K562 (cell line): ENCODE measurements around the gene CCNK. TPM values are rescaled to one million over a fixed set of nuclear protein-coding genes. Genes with fewer than 3 reads are reported as not detected.

Source experiments
- ATAC-seq: fragments of 200-7000 bp; cut with Tn5 transposase; 3 replicates; pipeline ENCODE4 v1.9.1; 2020; ENCODE audit warnings: moderate library complexity
- BruUV-seq: library from RNA; stranded (reverse); fragments of 400-500 nt; replicated peaks from 2 replicates; lab custom pipeline; 2021; lab: Mats Ljungman, UMichigan
- CTCF ChIA-PET: fragments of 300-600 bp; formaldehyde crosslinking; extraction: SDS; loops from one replicate; lab custom pipeline; 2021; ENCODE audit warnings: low intra/inter-chr PET ratio; lab: Yijun Ruan, JAX
- POLR2A ChIA-PET: fragments of 300-600, 350-650 bp; sonication (Branson Sonifier 250); formaldehyde crosslinking; extraction: SDS; loops from one replicate; lab custom pipeline; 2021; ENCODE audit warnings: antibody characterized with exemption, inconsistent platforms; lab: Yijun Ruan, JAX
- DNase-seq, 4 experiments: peaks; one replicate each; pipeline versions ENCODE4 v3.0.0 to v3.0.0-alpha.2; 2011 to 2018; ENCODE audit warnings: low spot score in 3 of 4, mixed read lengths in 3 of 4; ENCODE audit errors: extremely low read depth in 1 of 4
- FAIRE-seq: peaks from 2 replicates; lab custom pipeline; 2011; peaks lifted over from hg19 to GRCh38; lab: Jason Lieb, UNC
- H2AFZ ChIP-seq: 2 replicates; pipeline ENCODE4 v1.6.0; 2011; ENCODE audit warnings: low read depth, low read length, control low read depth, inconsistent platforms
- H3K27ac ChIP-seq: fragments of 200-600 bp; 3 replicates; pipeline ENCODE4 v1.8.0; 2011; ENCODE audit warnings: low read depth, mild to moderate bottlenecking, control low read depth, inconsistent platforms, low read length, moderate library complexity, mixed read lengths; ENCODE audit errors: extremely low read depth
- H3K27me3 ChIP-seq, 2 experiments: fragments of 300-600 bp in 1 of 2; 2 replicates in 1 of 2; 3 replicates in 1 of 2; pipeline versions ENCODE4 v1.6.0 to v1.8.0; 2011; ENCODE audit warnings: inconsistent platforms in 2 of 2, low read length in 2 of 2, mild to moderate bottlenecking in 1 of 2, mixed read lengths in 1 of 2, moderate library complexity in 1 of 2; ENCODE audit not compliant: control insufficient read depth in 2 of 2, insufficient read depth in 2 of 2
- H3K36me3 ChIP-seq: fragments of 300-600 bp; 3 replicates; pipeline ENCODE4 v1.8.0; 2011; ENCODE audit warnings: mild to moderate bottlenecking, low read length, inconsistent platforms; ENCODE audit not compliant: control insufficient read depth, insufficient read depth
- H3K4me1 ChIP-seq, 2 experiments: fragments of 200-600 bp in 1 of 2; replicated peaks in 1 of 2; 2 replicates in 1 of 2; 3 replicates in 1 of 2; pipeline versions ENCODE4 v1.5.1 to v1.8.0; 2011; ENCODE audit warnings: inconsistent platforms in 2 of 2, low read length in 2 of 2, mild to moderate bottlenecking in 1 of 2, mixed read lengths in 1 of 2, moderate library complexity in 1 of 2; ENCODE audit not compliant: control insufficient read depth in 2 of 2, insufficient read depth in 2 of 2
- H3K4me2 ChIP-seq: 2 replicates; pipeline ENCODE4 v1.6.1; 2011; ENCODE audit warnings: low read length, control low read depth, inconsistent platforms, mixed read lengths; ENCODE audit not compliant: insufficient read depth
- H3K4me3 ChIP-seq: fragments of 200-600 bp; sonication (generic), shearing (Covaris generic); 2 replicates; pipeline ENCODE4 v1.5.1; 2016; ENCODE audit warnings: control low read depth, inconsistent platforms
- H3K79me2 ChIP-seq: fragments of 200-600 bp; 3 replicates; pipeline ENCODE4 v1.8.0; 2011; ENCODE audit warnings: low read length, inconsistent platforms; ENCODE audit not compliant: control insufficient read depth, insufficient read depth
- H3K9ac ChIP-seq, 2 experiments: 2 replicates each; pipeline versions ENCODE4 v1.6.0 to v1.6.1; 2011; ENCODE audit warnings: low read depth in 2 of 2, low read length in 2 of 2, control low read depth in 1 of 2, inconsistent platforms in 1 of 2, mild to moderate bottlenecking in 1 of 2, mixed read lengths in 1 of 2; ENCODE audit not compliant: insufficient read depth in 1 of 2
- H3K9me1 ChIP-seq: one replicate; pipeline ENCODE4 v1.6.0; 2011; ENCODE audit warnings: inconsistent platforms, mild to moderate bottlenecking, low read length, moderate library complexity; ENCODE audit not compliant: control insufficient read depth, insufficient read depth
- H3K9me3 ChIP-seq: replicated peaks from 2 replicates; pipeline ENCODE4 v1.5.1; 2011; ENCODE audit warnings: low read depth, low read length, inconsistent platforms; ENCODE audit not compliant: control insufficient read depth, insufficient read depth
- H4K20me1 ChIP-seq: replicated peaks from 2 replicates; pipeline ENCODE4 v1.6.1; 2011; ENCODE audit warnings: low read length, inconsistent platforms, mixed read lengths; ENCODE audit not compliant: control insufficient read depth, insufficient read depth
- CREB1 ChIP-seq, 2 experiments: sonication (generic) in 1 of 2; formaldehyde crosslinking in 1 of 2; IDR thresholded peaks; 2 replicates each; pipeline versions ENCODE4 v1.6.1 to v1.8.0; 2012 to 2022; ENCODE audit warnings: inconsistent platforms in 1 of 2, mild to moderate bottlenecking in 1 of 2, missing genetic modification reagents in 1 of 2, moderate library complexity in 1 of 2
- HDAC1 ChIP-seq, 2 experiments: fragments of 450-650 bp; IDR thresholded peaks; 2 replicates each; pipeline ENCODE4 v1.6.1; 2016 to 2017; ENCODE audit warnings: inconsistent platforms in 1 of 2, mild to moderate bottlenecking in 1 of 2, moderate library complexity in 1 of 2
- HMG20A ChIP-seq: fragments of 450-650 bp; formaldehyde crosslinking; conservative IDR thresholded peaks from 2 replicates; pipeline ENCODE4 v1.4.0; 2020; ENCODE audit warnings: mild to moderate bottlenecking, mixed read lengths
- KAT8 ChIP-seq: fragments of 450-650 bp; IDR thresholded peaks from 2 replicates; pipeline ENCODE4 v1.6.1; 2016; ENCODE audit warnings: low read depth, mild to moderate bottlenecking
- NCOA2 ChIP-seq, 2 experiments: fragments of 450-650 bp; IDR thresholded peaks; 2 replicates each; pipeline ENCODE4 v1.6.1; 2018; ENCODE audit warnings: mild to moderate bottlenecking in 2 of 2, moderate library complexity in 1 of 2; ENCODE audit not compliant: partially characterized antibody in 2 of 2
- NFIC ChIP-seq: fragments of 450-650 bp; IDR thresholded peaks from 2 replicates; pipeline ENCODE4 v1.6.1; 2017; ENCODE audit warnings: mild to moderate bottlenecking, inconsistent platforms
- SAFB2 ChIP-seq: fragments of 200-400 bp; formaldehyde crosslinking; IDR thresholded peaks from 2 replicates; pipeline ENCODE4 v1.6.1; 2018; ENCODE audit warnings: borderline replicate concordance, low read length, low read depth, moderate library complexity; ENCODE audit not compliant: severe bottlenecking
- ZBTB11 ChIP-seq, 3 experiments: fragments of 200-800 bp in 1 of 3; fragments of 250-450 bp in 1 of 3; fragments of 450-650 bp in 1 of 3; sonication (Bioruptor Pico) in 1 of 3; sonication (Bioruptor generic) in 1 of 3; formaldehyde crosslinking in 1 of 3; IDR thresholded peaks; 2 replicates each; pipeline versions ENCODE4 v1.6.1 to v1.8.0; 2016 to 2022; ENCODE audit warnings: mild to moderate bottlenecking in 2 of 3, missing genetic modification characterization in 2 of 3, missing compliant biosample characterization in 1 of 3, moderate library complexity in 1 of 3
- ZFP1 ChIP-seq: fragments of 450-650 bp; formaldehyde crosslinking; IDR thresholded peaks from 2 replicates; pipeline ENCODE4 v1.4.0; 2020; ENCODE audit warnings: mild to moderate bottlenecking, mixed read lengths
- WGBS: fragments of 100-300 bp; shearing (Covaris generic); methylation state at CpG from one replicate; pipeline ENCODE4 v1.1.6; 2016; ENCODE audit warnings: low coverage, mixed read lengths; ENCODE audit not compliant: insufficient coverage; ENCODE audit errors: missing lambda C conversion rate; 5-methylcytosine and 5-hydroxymethylcytosine counted together
- in situ Hi-C: fragments of 300-500 bp; cut with MboI; formaldehyde crosslinking; loops from 4 replicates; pipeline ENCODE4 v1.15.0; 2018; ENCODE audit warnings: inconsistent platforms, mixed read lengths
- intact Hi-C: fragments of 100-400 bp; cut with micrococcal nuclease; formaldehyde crosslinking; loops from 2 replicates; pipeline ENCODE4 v1.14.2; 2022
- polyA plus RNA-seq, 8 experiments: library from polyadenylated mRNA; depleted of rRNA in 4 of 8; stranded (reverse) in 5 of 8; unstranded in 3 of 8; fragments of >200 nt; fragmentation: Nextera tagmentation in 2 of 8; fragmentation: Illumina TruSeq in 1 of 8; extraction: Ambion mirVana in 2 of 8; extraction: Trizol in 1 of 8; gene quantifications; 2 replicates each; pipeline versions ENCODE4 v1.2.1 to v1.2.3, GENCODE V29; 2011 to 2014; ENCODE audit warnings: inconsistent platforms in 1 of 8, missing spikeins in 1 of 8
- total RNA-seq, 7 experiments: library from RNA; depleted of rRNA in 6 of 7; stranded (reverse); fragments of >200 nt in 6 of 7; fragmentation: Illumina TruSeq in 2 of 7; extraction: Trizol in 2 of 7; gene quantifications; 2 replicates each; pipeline versions ENCODE4 v1.2.1 to v1.2.3, GENCODE V29; 2011 to 2021; ENCODE audit warnings: low replicate concordance in 1 of 7
- TF ChIP-seq, protein P1 (sequence below): sonication (generic); formaldehyde crosslinking; IDR thresholded peaks from 2 replicates; pipeline ENCODE4 v1.9.0; 2022; ENCODE audit warnings: mild to moderate bottlenecking, missing genetic modification reagents

Gene CCNK
- total and polyA plus RNA-seq, 9 of the 15 experiments (the other 6 are each of a cell fraction or from before 2014, with no cell fraction given) = 5.8 to 84.2 (median 16.4) TPM

DNA sequence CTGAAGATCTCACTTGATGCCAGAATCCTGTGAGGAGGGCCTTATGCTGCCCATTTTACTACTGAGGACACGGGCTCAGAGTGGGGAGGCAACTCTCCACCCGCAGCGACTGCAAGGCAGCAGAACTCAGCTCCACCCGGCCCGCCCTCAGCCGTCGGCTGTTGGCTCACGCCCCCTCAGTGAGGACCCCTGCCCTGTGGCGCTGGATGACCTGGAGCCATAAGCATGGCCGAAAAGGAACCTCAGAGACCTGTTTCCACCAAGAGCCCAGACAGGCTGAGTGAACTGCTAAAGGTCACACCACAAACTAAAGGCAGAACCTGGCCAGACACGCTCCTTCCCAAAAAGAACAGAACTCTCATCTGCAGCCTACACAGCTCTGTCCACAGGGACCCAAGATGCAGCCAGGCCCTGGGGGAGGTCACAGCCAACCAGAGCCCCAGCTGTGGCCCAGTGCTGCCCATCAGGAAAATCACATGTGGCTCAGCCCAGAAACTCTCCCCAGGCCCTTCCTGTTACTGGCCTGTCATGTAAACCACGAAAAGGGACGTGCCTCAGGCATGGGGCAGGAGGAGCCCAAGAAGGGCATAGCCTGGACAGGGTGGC lies 32.8 kb downstream of the CCNK start:
- DNase-seq (no peak), ATAC-seq (no peak), FAIRE-seq (no peak)
- Histone ChIP-seq H4K20me1 (0 out of 2 replicates have a peak, but pooled peaks cover 10% of the 10 kb centered on the region), H3K36me3 (peaks cover 25% of the 10 kb centered on the region; the same call in 1 of the 3 replicates), H3K4me3 (no peak overlapping the region), H3K27ac (no peak overlapping the region), H3K79me2 (no peaks in the 10 kb centered on the region), H2AFZ (no peak overlapping the region), H3K27me3 (no peaks in the 10 kb centered on the region), H3K9me3 (no peaks in the 10 kb centered on the region), H3K4me1 (peaks cover 0 to 21% of the 10 kb centered on the region in 2 experiments; a peak in 2 of 5 replicates), H3K9me1 (no peaks in the 10 kb centered on the region), H3K4me2 (no peak overlapping the region), H3K9ac (peak overlapping the region in 1 of 2 experiments; percentile 26; a peak in 1 of 4 replicates)
- ChIA-PET CTCF (no interaction called here), POLR2A (interaction anchor here (0.7 to 1.2 kb wide), 3 partner anchors 9 to 170 kb away, joined by 3 to 4 read pairs (median 3); partner anchors contain the start of genes CYP46A1 and SETD3)
- TF ChIP-seq HMG20A (CRISPR knock-in tag) = no peak
- TF ChIP-seq KAT8 = no peak
- no peak for TF ChIP-seq NFIC
- TF ChIP-seq CREB1 (IDR thresholded peaks at IDR 0.05) = no peak
- TF ChIP-seq CREB1 (CRISPR knock-in tag; IDR thresholded peaks at IDR 0.05) = no peak
- no peak for TF ChIP-seq HDAC1 (IDR thresholded peaks at IDR 0.05)
- no peak for TF ChIP-seq NCOA2 (IDR thresholded peaks at IDR 0.05; ENCODE audit: partially characterized antibody in 2 of 2)
- TF ChIP-seq, protein P1, sequence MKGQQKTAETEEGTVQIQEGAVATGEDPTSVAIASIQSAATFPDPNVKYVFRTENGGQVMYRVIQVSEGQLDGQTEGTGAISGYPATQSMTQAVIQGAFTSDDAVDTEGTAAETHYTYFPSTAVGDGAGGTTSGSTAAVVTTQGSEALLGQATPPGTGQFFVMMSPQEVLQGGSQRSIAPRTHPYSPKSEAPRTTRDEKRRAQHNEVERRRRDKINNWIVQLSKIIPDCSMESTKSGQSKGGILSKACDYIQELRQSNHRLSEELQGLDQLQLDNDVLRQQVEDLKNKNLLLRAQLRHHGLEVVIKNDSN (CRISPR knock-in tag) = no peak
- TF ChIP-seq ZFP1 (CRISPR knock-in tag) = no peak
- TF ChIP-seq ZBTB11 (CRISPR knock-in tag; IDR thresholded peaks at IDR 0.05) = no peak
- no peak for TF ChIP-seq SAFB2
- in situ Hi-C loops = no loop called here
- no TSS peak for BruUV-seq
- intact Hi-C loops = no loop called here
- 84% methylated on average over 10 of the region's 13 CpGs for WGBS
